ENCODE results near the gene MAN2B2.

- TF ChIP-seq CTCF (IDR thresholded peaks at IDR 0.05 in 8 of 11, conservative IDR thresholded peaks at IDR 0.05 in 3 of 11) (no peak), POLR2A (IDR thresholded peaks at IDR 0.05) (no peak), POLR2AphosphoS5 (IDR thresholded peaks at IDR 0.05) (no peak)
Measured at GRCh38 chr4:6608758-6609414, 33.9 kb downstream of the MAN2B2 start.
